ENCODE results near the gene HYAL2.

DNA sequence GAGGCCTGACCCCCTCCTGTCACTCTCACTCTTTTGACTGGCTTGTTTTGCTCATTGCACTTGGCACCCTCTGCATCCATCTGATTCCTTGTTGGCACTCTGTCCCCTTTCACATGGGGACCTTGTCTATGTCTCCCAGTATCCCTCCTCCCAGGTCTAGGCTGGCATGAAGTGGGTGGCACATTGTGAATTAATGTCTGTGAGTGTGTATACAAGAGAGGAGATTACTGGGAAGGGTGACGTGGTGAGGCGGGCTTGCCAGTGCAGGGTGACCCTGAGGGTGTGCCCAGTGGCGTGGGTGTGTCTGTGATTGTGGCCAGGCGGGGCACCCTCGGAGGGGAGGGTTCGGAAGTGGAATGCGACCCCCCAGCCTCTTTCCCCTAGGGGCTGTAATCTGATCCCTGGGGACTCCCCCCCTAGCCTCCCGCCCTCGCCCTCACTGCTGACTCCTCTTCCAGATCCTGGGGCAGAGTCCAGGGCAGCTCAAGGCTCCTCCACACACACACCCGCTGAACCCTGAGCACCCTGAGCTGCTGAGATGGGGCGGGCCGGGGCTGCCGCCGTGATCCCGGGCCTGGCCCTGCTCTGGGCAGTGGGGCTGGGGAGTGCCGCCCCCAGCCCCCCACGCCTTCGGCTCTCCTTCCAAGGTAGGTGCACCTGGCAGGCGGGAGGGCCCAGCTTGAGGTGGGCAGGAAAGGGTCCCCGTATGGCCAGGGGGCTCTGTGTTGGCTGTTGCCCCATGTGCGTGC, 53.7 kb downstream of the HYAL2 start, which contains the start of gene SEMA3B:
- no peak for TF ChIP-seq POLR2A (IDR thresholded peaks at IDR 0.05; ENCODE audit: extremely low read depth, insufficient read length)
- TF ChIP-seq, protein P1, sequence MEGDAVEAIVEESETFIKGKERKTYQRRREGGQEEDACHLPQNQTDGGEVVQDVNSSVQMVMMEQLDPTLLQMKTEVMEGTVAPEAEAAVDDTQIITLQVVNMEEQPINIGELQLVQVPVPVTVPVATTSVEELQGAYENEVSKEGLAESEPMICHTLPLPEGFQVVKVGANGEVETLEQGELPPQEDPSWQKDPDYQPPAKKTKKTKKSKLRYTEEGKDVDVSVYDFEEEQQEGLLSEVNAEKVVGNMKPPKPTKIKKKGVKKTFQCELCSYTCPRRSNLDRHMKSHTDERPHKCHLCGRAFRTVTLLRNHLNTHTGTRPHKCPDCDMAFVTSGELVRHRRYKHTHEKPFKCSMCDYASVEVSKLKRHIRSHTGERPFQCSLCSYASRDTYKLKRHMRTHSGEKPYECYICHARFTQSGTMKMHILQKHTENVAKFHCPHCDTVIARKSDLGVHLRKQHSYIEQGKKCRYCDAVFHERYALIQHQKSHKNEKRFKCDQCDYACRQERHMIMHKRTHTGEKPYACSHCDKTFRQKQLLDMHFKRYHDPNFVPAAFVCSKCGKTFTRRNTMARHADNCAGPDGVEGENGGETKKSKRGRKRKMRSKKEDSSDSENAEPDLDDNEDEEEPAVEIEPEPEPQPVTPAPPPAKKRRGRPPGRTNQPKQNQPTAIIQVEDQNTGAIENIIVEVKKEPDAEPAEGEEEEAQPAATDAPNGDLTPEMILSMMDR (IDR thresholded peaks at IDR 0.05; ENCODE audit: low read depth, low read length): no peak
- no peak for TF ChIP-seq MAX (IDR thresholded peaks at IDR 0.05; ENCODE audit: low read depth, low read length)
- no peak for TF ChIP-seq MYC (IDR thresholded peaks at IDR 0.05; ENCODE audit: low read depth, low read length)

All from NB4 (cell line).